IMR-90 (cell line): Measurements from ENCODE around the gene JPH3. TPM values are rescaled to one million over a fixed set of nuclear protein-coding genes. Genes with fewer than 3 reads are reported as not detected.

ENCODE experiments used
- ATAC-seq: fragments of 200-7000 bp; cut with Tn5 transposase; 2 replicates; pipeline ENCODE4 v1.9.1; 2020; ENCODE audit warnings: low read depth, mild to moderate bottlenecking, moderate library complexity
- BruUV-seq: library from RNA; stranded (reverse); fragments of 400-500 nt; replicated peaks from 2 replicates; lab custom pipeline; 2021; lab: Mats Ljungman, UMichigan
- CTCF ChIA-PET: fragments of 300-600 bp; formaldehyde crosslinking; extraction: SDS; loops from one replicate; lab custom pipeline; 2021; ENCODE audit warnings: antibody characterized with exemption; lab: Yijun Ruan, JAX
- POLR2A ChIA-PET: fragments of 300-600 bp; sonication (Branson Sonifier 250); formaldehyde crosslinking; loops from one replicate; lab custom pipeline; 2022; ENCODE audit warnings: antibody characterized with exemption; ENCODE audit not compliant: unreplicated experiment; lab: Charles Lee
- DNase-seq: peaks from one replicate; pipeline ENCODE4 v3.0.0; 2013
- H2AFZ ChIP-seq: replicated peaks from 2 replicates; pipeline ENCODE3; 2013; ENCODE audit warnings: low read length, mild to moderate bottlenecking; ENCODE audit not compliant: poor library complexity
- H2AK5ac ChIP-seq: 2 replicates; pipeline ENCODE4 v1.6.1; 2013; ENCODE audit warnings: low read depth, low read length, inconsistent platforms
- H2AK9ac ChIP-seq: replicated peaks from 2 replicates; pipeline ENCODE3; 2013; ENCODE audit warnings: mild to moderate bottlenecking, low read depth, low read length, moderate library complexity; ENCODE audit not compliant: poor library complexity
- H2BK120ac ChIP-seq: 2 replicates; pipeline ENCODE4 v1.6.1; 2013; ENCODE audit warnings: low read depth, low read length, inconsistent platforms
- H2BK15ac ChIP-seq: 3 replicates; pipeline ENCODE4 v1.6.1; 2013; ENCODE audit warnings: low read depth, low read length, inconsistent platforms
- H2BK20ac ChIP-seq: 2 replicates; pipeline ENCODE4 v1.6.1; 2013; ENCODE audit warnings: low read depth, mild to moderate bottlenecking, inconsistent platforms, low read length, moderate library complexity
- H2BK5ac ChIP-seq: 2 replicates; pipeline ENCODE4 v1.6.1; 2013; ENCODE audit warnings: mild to moderate bottlenecking, low read depth, low read length, inconsistent platforms; ENCODE audit not compliant: poor library complexity, severe bottlenecking
- H3K14ac ChIP-seq: replicated peaks from 2 replicates; pipeline ENCODE4 v1.6.1; 2013; ENCODE audit warnings: low read depth, low read length, inconsistent platforms
- H3K18ac ChIP-seq: 2 replicates; pipeline ENCODE4 v1.6.1; 2013; ENCODE audit warnings: low read depth, low read length, control low read depth
- H3K23ac ChIP-seq: 2 replicates; pipeline ENCODE4 v1.6.1; 2013; ENCODE audit warnings: low read depth, low read length, inconsistent platforms
- H3K27ac ChIP-seq: 2 replicates; pipeline ENCODE4 v1.5.1; 2013; ENCODE audit warnings: mild to moderate bottlenecking, control low read depth, low read length; ENCODE audit not compliant: insufficient read depth
- H3K27me3 ChIP-seq: 2 replicates; pipeline ENCODE4 v1.6.1; 2013; ENCODE audit warnings: low read length; ENCODE audit not compliant: control insufficient read depth, insufficient read depth
- H3K36me3 ChIP-seq: 2 replicates; pipeline ENCODE4 v1.6.1; 2013; ENCODE audit warnings: low read length, mixed read lengths; ENCODE audit not compliant: control insufficient read depth, insufficient read depth
- H3K4ac ChIP-seq: 2 replicates; pipeline ENCODE4 v1.6.1; 2013; ENCODE audit warnings: low read depth, low read length, inconsistent platforms
- H3K4me1 ChIP-seq: 2 replicates; pipeline ENCODE4 v1.6.1; 2013; ENCODE audit warnings: low read length, mixed read lengths; ENCODE audit not compliant: control insufficient read depth, insufficient read depth
- H3K4me2 ChIP-seq: 2 replicates; pipeline ENCODE4 v1.6.1; 2013; ENCODE audit warnings: low read depth, mild to moderate bottlenecking, control low read depth, low read length, moderate library complexity
- H3K4me3 ChIP-seq: 2 replicates; pipeline ENCODE4 v1.5.1; 2013; ENCODE audit warnings: low read depth, mild to moderate bottlenecking, control low read depth, low read length, moderate library complexity; ENCODE audit not compliant: insufficient read depth
- H3K56ac ChIP-seq: 2 replicates; pipeline ENCODE4 v1.6.1; 2013; ENCODE audit warnings: low read length, inconsistent platforms; ENCODE audit not compliant: insufficient read depth; ENCODE audit errors: extremely low read depth
- H3K79me1 ChIP-seq, 2 experiments: 2 replicates each; pipeline ENCODE4 v1.6.1; 2013; ENCODE audit warnings: low read length in 2 of 2, inconsistent platforms in 1 of 2, low read depth in 1 of 2
- H3K9ac ChIP-seq: 2 replicates; pipeline ENCODE4 v1.6.1; 2013; ENCODE audit warnings: low read depth, low read length, control low read depth
- H3K9me1 ChIP-seq: 2 replicates; pipeline ENCODE4 v1.6.1; 2013; ENCODE audit warnings: low read length, inconsistent platforms; ENCODE audit not compliant: insufficient read depth
- H3K9me3 ChIP-seq: 2 replicates; pipeline ENCODE4 v1.6.1; 2013; ENCODE audit warnings: low read length; ENCODE audit not compliant: control insufficient read depth, insufficient read depth
- H4K20me1 ChIP-seq: 2 replicates; pipeline ENCODE4 v1.6.1; 2013; ENCODE audit warnings: low read length, inconsistent platforms; ENCODE audit not compliant: insufficient read depth
- H4K5ac ChIP-seq: 2 replicates; pipeline ENCODE4 v1.6.1; 2013; ENCODE audit warnings: mild to moderate bottlenecking, low read depth, low read length, control low read depth
- H4K8ac ChIP-seq, 2 experiments: 2 replicates each; pipeline ENCODE4 v1.6.1; 2013; ENCODE audit warnings: low read depth in 2 of 2, low read length in 2 of 2, control low read depth in 1 of 2, inconsistent platforms in 1 of 2
- H4K91ac ChIP-seq: 2 replicates; pipeline ENCODE4 v1.6.1; 2013; ENCODE audit warnings: low read depth, low read length, inconsistent platforms; ENCODE audit not compliant: insufficient read depth
- BHLHE40 ChIP-seq: fragments of 150-350 bp; IDR thresholded peaks from 2 replicates; pipeline ENCODE4 v1.6.1; 2016; ENCODE audit warnings: mild to moderate bottlenecking, low read depth, low read length
- CEBPB ChIP-seq: IDR thresholded peaks from 2 replicates; pipeline ENCODE4 v1.6.1; 2012; ENCODE audit warnings: low read depth, low read length, improper control_type of control experiment
- CHD1 ChIP-seq: IDR thresholded peaks from 2 replicates; pipeline ENCODE4 v1.6.1; 2012; ENCODE audit warnings: low read depth, low read length, improper control_type of control experiment
- FOS ChIP-seq: fragments of 150-350 bp; IDR thresholded peaks from 2 replicates; pipeline ENCODE4 v1.6.1; 2016; ENCODE audit warnings: low read depth, low read length
- MAFK ChIP-seq: IDR thresholded peaks from 2 replicates; pipeline ENCODE4 v1.6.1; 2012; ENCODE audit warnings: low read depth, low read length, improper control_type of control experiment
- MAZ ChIP-seq: IDR thresholded peaks from 2 replicates; pipeline ENCODE4 v1.6.1; 2012; ENCODE audit warnings: low read depth, mild to moderate bottlenecking, low read length, improper control_type of control experiment, moderate library complexity, borderline replicate concordance
- MXI1 ChIP-seq: IDR thresholded peaks from 2 replicates; pipeline ENCODE4 v1.6.1; 2012; ENCODE audit warnings: low read depth, mild to moderate bottlenecking, low read length, moderate library complexity, borderline replicate concordance
- RAD21 ChIP-seq: IDR thresholded peaks from 2 replicates; pipeline ENCODE4 v1.6.1; 2012; ENCODE audit warnings: low read length, improper control_type of control experiment
- RCOR1 ChIP-seq: IDR thresholded peaks from 2 replicates; pipeline ENCODE4 v1.6.1; 2012; ENCODE audit warnings: mild to moderate bottlenecking, low read length, improper control_type of control experiment; ENCODE audit not compliant: insufficient replicate concordance
- RFX5 ChIP-seq: IDR thresholded peaks from 2 replicates; pipeline ENCODE4 v1.8.0; 2012; ENCODE audit warnings: low read depth, mild to moderate bottlenecking, low read length, moderate library complexity
- SMC3 ChIP-seq: fragments of 150-350 bp; IDR thresholded peaks from 2 replicates; pipeline ENCODE4 v1.6.1; 2016; ENCODE audit warnings: low read depth, mild to moderate bottlenecking, antibody characterized with exemption, low read length, moderate library complexity
- WGBS, 2 experiments: methylation state at CpG; one replicate each; pipeline versions ENCODE4 v1.1.5 to v1.1.7; 2013; ENCODE audit warnings: missing lambda C conversion rate in 2 of 2; ENCODE audit not compliant: insufficient read length in 1 of 2; ENCODE audit errors: extremely low coverage in 2 of 2; 5-methylcytosine and 5-hydroxymethylcytosine counted together
- dilution Hi-C: fragments of 300-500 bp; cut with HindIII; formaldehyde crosslinking; loops from one replicate; pipeline ENCODE4 v1.14.3; 2018; ENCODE audit warnings: low sequenced_read_pairs; ENCODE audit not compliant: unreplicated experiment
- in situ Hi-C: fragments of 300-500 bp; cut with MboI; formaldehyde crosslinking; loops from 3 replicates; pipeline ENCODE4 v1.14.3; 2019; ENCODE audit warnings: low sequenced_read_pairs, inconsistent platforms, mixed read lengths
- intact Hi-C: fragments of 100-400 bp; cut with micrococcal nuclease; formaldehyde crosslinking; loops from 2 replicates; pipeline ENCODE4 v1.10.0; 2022
- polyA plus RNA-seq, 3 experiments: library from polyadenylated mRNA; depleted of rRNA; stranded (reverse); fragments of >200 nt; gene quantifications; 2 replicates each; pipeline ENCODE4 v1.2.3, GENCODE V29; 2012; ENCODE audit warnings: low replicate concordance in 1 of 3
- total RNA-seq: library from RNA; depleted of rRNA; stranded (reverse); fragments of >200 nt; gene quantifications from 2 replicates; pipeline ENCODE4 v1.2.3, GENCODE V29; 2012
- TF ChIP-seq, protein P1 (sequence below): fragments of 150-350 bp; IDR thresholded peaks from 2 replicates; pipeline ENCODE4 v1.6.1; 2017; ENCODE audit warnings: mild to moderate bottlenecking, antibody characterized with exemption, low read length, low read depth
- TF ChIP-seq, protein P2 (sequence below): conservative IDR thresholded peaks from 2 replicates; pipeline ENCODE4 v1.5.1; 2012; ENCODE audit warnings: mild to moderate bottlenecking, low read depth, low read length, improper control_type of control experiment
- TF ChIP-seq, protein P3 (sequence below): fragments of 150-350 bp; IDR thresholded peaks from 2 replicates; pipeline ENCODE4 v1.6.1; 2016; ENCODE audit warnings: low read depth, mild to moderate bottlenecking, low read length, moderate library complexity, borderline replicate concordance

JPH3 gene
- total and polyA plus RNA-seq, 2 of the 4 experiments (the other 2 are of a cell fraction): 0.03 TPM; not detected in 1

DNA sequence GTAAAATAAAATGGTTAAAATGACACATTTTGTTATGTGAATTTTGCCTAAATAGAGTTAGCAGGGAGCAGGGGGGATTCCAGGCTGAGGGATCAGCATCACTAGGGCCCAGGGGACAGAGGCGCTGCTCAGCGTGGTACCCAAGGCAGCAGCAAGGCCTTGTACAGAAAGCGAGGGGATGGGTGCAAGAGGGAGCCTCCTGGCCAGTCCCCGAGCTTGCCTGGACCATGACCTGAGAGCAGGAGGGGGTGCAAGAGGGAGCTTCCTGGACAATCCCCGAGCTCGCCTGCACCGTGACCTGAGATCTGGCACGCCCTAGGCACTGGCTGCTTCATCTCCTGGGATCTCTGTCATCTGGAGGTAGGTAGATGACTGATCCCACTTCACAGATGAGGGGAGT lies 17.3 kb upstream of the JPH3 start:
- Histone ChIP-seq H3K4me2 (no peak overlapping the region), H2AK5ac (no peak overlapping the region), H3K9me1 (peaks cover 18% of the 10 kb centered on the region), H4K5ac (no peak overlapping the region), H3K14ac (no peak overlapping the region), H3K27ac (no peak overlapping the region), H4K8ac (no peak overlapping the region), H2BK5ac (no peak overlapping the region), H2BK20ac (no peak overlapping the region), H3K9me3 (no peaks in the 10 kb centered on the region), H2AK9ac (no peak overlapping the region), H3K4me3 (no peak overlapping the region), H4K20me1 (no peaks in the 10 kb centered on the region), H2BK15ac (no peak overlapping the region), H3K4me1 (peaks cover 26% of the 10 kb centered on the region), H3K56ac (no peak overlapping the region), H3K27me3 (peaks cover 18% of the 10 kb centered on the region), H3K9ac (no peak overlapping the region), H3K36me3 (no peaks in the 10 kb centered on the region), H4K91ac (no peak overlapping the region), H3K79me1 (0 out of 4 replicates have a peak, but pooled peaks cover 0 to 5% of the 10 kb centered on the region in 2 experiments), H2AFZ (no peak overlapping the region), H3K23ac (no peak overlapping the region), H3K4ac (peak overlapping the region; percentile 33; the same call in 1 of the 2 replicates), H3K18ac (no peak overlapping the region), H2BK120ac (no peak overlapping the region; the same call in 1 of the 2 replicates)
- no TSS peak for BruUV-seq
- WGBS, 2 experiments: 98% methylated on average over 8 of the region's 8 CpGs; no CpG with 5 or more reads in 1 of the 2 experiments
- dilution Hi-C loops (no loop called here), in situ Hi-C loops (loop anchor here (5.0 kb wide), 1 partner anchor 182 kb away; the partner anchor contains the start of gene KLHDC4), intact Hi-C loops (no loop called here)
- no peak for TF ChIP-seq BHLHE40
- TF ChIP-seq MAZ: no peak
- no peak for TF ChIP-seq SMC3
- no peak for TF ChIP-seq MXI1
- TF ChIP-seq RFX5: no peak
- no peak for TF ChIP-seq RAD21
- TF ChIP-seq CEBPB: no peak
- no peak for TF ChIP-seq RCOR1
- no peak for TF ChIP-seq MAFK
- TF ChIP-seq, protein P1, sequence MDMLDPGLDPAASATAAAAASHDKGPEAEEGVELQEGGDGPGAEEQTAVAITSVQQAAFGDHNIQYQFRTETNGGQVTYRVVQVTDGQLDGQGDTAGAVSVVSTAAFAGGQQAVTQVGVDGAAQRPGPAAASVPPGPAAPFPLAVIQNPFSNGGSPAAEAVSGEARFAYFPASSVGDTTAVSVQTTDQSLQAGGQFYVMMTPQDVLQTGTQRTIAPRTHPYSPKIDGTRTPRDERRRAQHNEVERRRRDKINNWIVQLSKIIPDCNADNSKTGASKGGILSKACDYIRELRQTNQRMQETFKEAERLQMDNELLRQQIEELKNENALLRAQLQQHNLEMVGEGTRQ: no peak
- no peak for TF ChIP-seq FOS
- TF ChIP-seq, protein P2, sequence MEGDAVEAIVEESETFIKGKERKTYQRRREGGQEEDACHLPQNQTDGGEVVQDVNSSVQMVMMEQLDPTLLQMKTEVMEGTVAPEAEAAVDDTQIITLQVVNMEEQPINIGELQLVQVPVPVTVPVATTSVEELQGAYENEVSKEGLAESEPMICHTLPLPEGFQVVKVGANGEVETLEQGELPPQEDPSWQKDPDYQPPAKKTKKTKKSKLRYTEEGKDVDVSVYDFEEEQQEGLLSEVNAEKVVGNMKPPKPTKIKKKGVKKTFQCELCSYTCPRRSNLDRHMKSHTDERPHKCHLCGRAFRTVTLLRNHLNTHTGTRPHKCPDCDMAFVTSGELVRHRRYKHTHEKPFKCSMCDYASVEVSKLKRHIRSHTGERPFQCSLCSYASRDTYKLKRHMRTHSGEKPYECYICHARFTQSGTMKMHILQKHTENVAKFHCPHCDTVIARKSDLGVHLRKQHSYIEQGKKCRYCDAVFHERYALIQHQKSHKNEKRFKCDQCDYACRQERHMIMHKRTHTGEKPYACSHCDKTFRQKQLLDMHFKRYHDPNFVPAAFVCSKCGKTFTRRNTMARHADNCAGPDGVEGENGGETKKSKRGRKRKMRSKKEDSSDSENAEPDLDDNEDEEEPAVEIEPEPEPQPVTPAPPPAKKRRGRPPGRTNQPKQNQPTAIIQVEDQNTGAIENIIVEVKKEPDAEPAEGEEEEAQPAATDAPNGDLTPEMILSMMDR: no peak
- TF ChIP-seq CHD1: no peak
- TF ChIP-seq, protein P3, sequence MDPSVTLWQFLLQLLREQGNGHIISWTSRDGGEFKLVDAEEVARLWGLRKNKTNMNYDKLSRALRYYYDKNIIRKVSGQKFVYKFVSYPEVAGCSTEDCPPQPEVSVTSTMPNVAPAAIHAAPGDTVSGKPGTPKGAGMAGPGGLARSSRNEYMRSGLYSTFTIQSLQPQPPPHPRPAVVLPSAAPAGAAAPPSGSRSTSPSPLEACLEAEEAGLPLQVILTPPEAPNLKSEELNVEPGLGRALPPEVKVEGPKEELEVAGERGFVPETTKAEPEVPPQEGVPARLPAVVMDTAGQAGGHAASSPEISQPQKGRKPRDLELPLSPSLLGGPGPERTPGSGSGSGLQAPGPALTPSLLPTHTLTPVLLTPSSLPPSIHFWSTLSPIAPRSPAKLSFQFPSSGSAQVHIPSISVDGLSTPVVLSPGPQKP: no peak
- ChIA-PET POLR2A (no interaction called here), CTCF (interaction anchor here (0.6 kb wide), 1 partner anchor 51 kb away, joined by 4 read pairs; no protein-coding TSS in a partner anchor)
- DNase-seq (no peak), ATAC-seq (no peak)
